HG03432 (cell line): ENCODE measurements around the gene DIS3L2.

Source experiments
- ATAC-seq: cut with Tn5 transposase; IDR thresholded peaks from one replicate; pipeline ENCODE4 v1.9.1; 2021; ENCODE audit warnings: mild to moderate bottlenecking, moderate library complexity; ENCODE audit not compliant: unreplicated experiment

Gene DIS3L2

GRCh38 chr2:232049350-232049749 lies 87.8 kb downstream of the DIS3L2 start:
- no peak for ATAC-seq

GRCh38 chr2:232052591-232052990 lies 91.1 kb downstream of the DIS3L2 start:
- no peak for ATAC-seq

GRCh38 chr2:232053777-232054176 lies 92.3 kb downstream of the DIS3L2 start:
- no peak for ATAC-seq

- ATAC-seq: no peak
Measured at GRCh38 chr2:232058063-232058877, 96.8 kb downstream of the DIS3L2 start.

- ATAC-seq: no peak
Measured at GRCh38 chr2:232058931-232059330, 97.4 kb downstream of the DIS3L2 start.

- no peak for ATAC-seq
Measured at GRCh38 chr2:232061265-232061664, 99.8 kb downstream of the DIS3L2 start.

GRCh38 chr2:232073026-232073425 lies 111.5 kb downstream of the DIS3L2 start:
- no peak for ATAC-seq

GRCh38 chr2:232073699-232074098 lies 112.2 kb downstream of the DIS3L2 start:
- no peak for ATAC-seq

- ATAC-seq: no peak
Measured at GRCh38 chr2:232075080-232075479, 113.6 kb downstream of the DIS3L2 start.

GRCh38 chr2:232075859-232076258 lies 114.3 kb downstream of the DIS3L2 start:
- no peak for ATAC-seq

GRCh38 chr2:232076272-232076671 lies 114.8 kb downstream of the DIS3L2 start:
- no peak for ATAC-seq

- ATAC-seq: no peak
Measured at GRCh38 chr2:232076736-232077135, 115.2 kb downstream of the DIS3L2 start.

GRCh38 chr2:232085164-232085563 lies 123.7 kb downstream of the DIS3L2 start:
- no peak for ATAC-seq

GRCh38 chr2:232085826-232086425 lies 124.4 kb downstream of the DIS3L2 start:
- no peak for ATAC-seq

- no peak for ATAC-seq
Measured at GRCh38 chr2:232088771-232089170, 127.3 kb downstream of the DIS3L2 start.

GRCh38 chr2:232094201-232094600 lies 132.7 kb downstream of the DIS3L2 start:
- ATAC-seq: no peak

- no peak for ATAC-seq
Measured at GRCh38 chr2:232094883-232095282, 133.4 kb downstream of the DIS3L2 start.

GRCh38 chr2:232097260-232097659 lies 135.7 kb downstream of the DIS3L2 start:
- no peak for ATAC-seq

- ATAC-seq: no peak
Measured at GRCh38 chr2:232097758-232098157, 136.2 kb downstream of the DIS3L2 start.

- no peak for ATAC-seq
Measured at GRCh38 chr2:232102380-232102779, 140.9 kb downstream of the DIS3L2 start.

- no peak for ATAC-seq
Measured at GRCh38 chr2:232103140-232103737, 141.7 kb downstream of the DIS3L2 start.

GRCh38 chr2:232104076-232104646 lies 142.6 kb downstream of the DIS3L2 start:
- no peak for ATAC-seq
